Muscle of leg (tissue), 11 donors: ENCODE measurements around the gene TMEM108. TPM values are rescaled to one million over a fixed set of nuclear protein-coding genes. Genes with fewer than 3 reads are reported as not detected.

Source experiments
- DNase-seq: peaks from one replicate; pipeline ENCODE4 v3.0.0; 2013
- H3K27ac ChIP-seq: one replicate; pipeline ENCODE4 v1.5.1; 2013; ENCODE audit warnings: mild to moderate bottlenecking, low read length, control low read depth
- H3K27me3 ChIP-seq: one replicate; pipeline ENCODE4 v1.6.1; 2013; ENCODE audit warnings: low read length; ENCODE audit not compliant: control insufficient read depth, insufficient read depth
- H3K36me3 ChIP-seq: one replicate; pipeline ENCODE4 v1.6.1; 2013; ENCODE audit warnings: low read length; ENCODE audit not compliant: control insufficient read depth, insufficient read depth
- H3K4me1 ChIP-seq: one replicate; pipeline ENCODE4 v1.6.1; 2013; ENCODE audit warnings: low read length; ENCODE audit not compliant: control insufficient read depth, insufficient read depth
- H3K4me3 ChIP-seq: one replicate; pipeline ENCODE4 v1.5.1; 2013; ENCODE audit warnings: low read length, control low read depth
- H3K9me3 ChIP-seq: replicated peaks from 2 replicates; pipeline ENCODE4 v1.6.1; 2013; ENCODE audit warnings: low read depth, low read length; ENCODE audit not compliant: control insufficient read depth
- WGBS: methylation state at CpG from one replicate; pipeline ENCODE4 v1.1.5; 2013; ENCODE audit warnings: missing lambda C conversion rate; ENCODE audit not compliant: insufficient coverage; 5-methylcytosine and 5-hydroxymethylcytosine counted together
- polyA plus RNA-seq, 8 donors: library from polyadenylated mRNA; unstranded; fragments of 120-200 nt; gene quantifications; one replicate each; pipeline versions ENCODE4 v1.2.1 to v1.2.3, GENCODE V29; 2013; ENCODE audit warnings: inconsistent platforms in 1 of 8, low replicate concordance in 1 of 8; ENCODE audit not compliant: insufficient read length in 8 of 8, insufficient read depth in 1 of 8
- total RNA-seq: library from RNA; stranded (reverse); fragments of 120-200 nt; gene quantifications from one replicate; pipeline ENCODE4 v1.2.4, GENCODE V29; 2013

Gene TMEM108
- total and polyA plus RNA-seq, 9 donors, result 6.3 to 27.3 (median 17.4) TPM

DNA sequence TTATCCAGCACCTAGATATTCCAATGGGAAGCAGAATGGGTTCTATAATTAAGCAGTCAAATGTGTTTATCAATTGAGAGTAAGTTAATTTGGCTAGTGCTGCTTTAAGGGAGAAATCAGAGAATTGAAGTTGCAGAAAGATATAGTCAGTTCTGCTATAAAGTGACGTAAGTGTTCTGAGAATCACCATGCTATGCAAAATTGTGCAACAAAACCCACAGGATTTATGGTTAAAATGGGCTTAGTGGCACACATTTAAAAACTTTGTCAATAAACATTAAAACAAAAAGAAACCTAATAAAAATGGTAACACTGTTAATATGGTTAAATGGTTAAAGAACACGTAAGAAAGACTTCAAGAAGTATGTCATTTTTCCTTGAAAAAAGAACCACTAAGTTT is 74.5 kb downstream of the TMEM108 start:
- H3K27ac ChIP-seq, result no peak overlapping the region
- WGBS, result no CpG with 5 or more reads among the region's 2 CpGs
- H3K27me3 ChIP-seq, result no peaks in the 10 kb centered on the region
- H3K9me3 ChIP-seq, result no peaks in the 10 kb centered on the region
- no peak overlapping the region for H3K4me3 ChIP-seq
- H3K36me3 ChIP-seq, result no peaks in the 10 kb centered on the region
- no peaks in the 10 kb centered on the region for H3K4me1 ChIP-seq
- DNase-seq, result no peak

DNA sequence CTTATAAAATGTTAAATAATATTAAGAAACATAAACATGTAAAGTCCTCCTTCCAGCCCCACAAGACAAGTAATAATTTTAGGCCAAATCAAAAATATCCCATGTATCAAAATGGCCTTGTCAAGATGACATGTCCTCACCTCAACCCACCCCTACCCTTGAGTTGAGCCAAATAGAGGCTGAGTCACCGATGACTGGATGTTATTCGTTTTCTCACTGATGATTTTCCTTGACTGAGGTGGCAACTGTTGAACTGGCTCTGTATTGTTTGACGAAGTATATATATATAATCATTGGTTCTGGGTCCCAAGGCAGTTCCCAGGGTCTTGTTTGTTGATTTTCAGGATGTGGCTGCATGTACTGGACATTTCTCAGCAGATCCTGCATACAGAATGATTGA is 75.3 kb downstream of the TMEM108 start:
- WGBS, result no CpG with 5 or more reads among the region's 3 CpGs
- no peak for DNase-seq
- no peaks in the 10 kb centered on the region for H3K27me3 ChIP-seq
- H3K4me3 ChIP-seq, result no peak overlapping the region
- H3K36me3 ChIP-seq, result no peaks in the 10 kb centered on the region
- no peaks in the 10 kb centered on the region for H3K9me3 ChIP-seq
- H3K27ac ChIP-seq, result no peak overlapping the region
- H3K4me1 ChIP-seq, result no peaks in the 10 kb centered on the region

DNA sequence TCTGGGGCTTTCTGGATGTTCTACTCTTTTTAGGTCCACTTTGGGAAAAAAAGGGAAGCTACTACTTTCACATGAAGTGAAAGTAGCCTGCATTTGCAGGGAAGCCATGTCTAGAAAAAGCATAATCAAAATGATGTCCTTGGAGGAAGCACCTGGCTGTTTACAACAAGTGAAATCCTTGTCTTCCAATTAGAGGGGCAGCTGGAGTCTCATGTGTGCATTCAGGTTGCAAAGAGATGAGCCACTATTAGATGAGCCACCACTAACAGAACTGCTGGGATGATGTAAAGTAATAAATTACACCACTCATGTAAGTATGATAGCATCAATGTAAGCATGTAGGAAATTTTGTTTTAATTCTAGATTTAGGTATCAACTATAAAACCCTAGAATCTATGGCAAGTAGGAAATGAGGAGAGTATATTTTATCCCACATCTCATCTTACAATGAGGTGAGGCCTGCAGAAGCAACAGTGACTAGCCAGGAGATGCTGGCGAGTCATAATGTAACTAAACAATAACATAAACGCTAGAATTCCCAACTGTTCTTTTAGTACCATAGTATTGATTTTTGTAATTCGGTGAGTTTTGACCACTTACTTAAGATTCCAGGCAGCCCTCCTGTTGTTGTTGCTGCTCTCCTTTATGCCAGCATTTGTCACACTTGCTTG is 75.9 kb downstream of the TMEM108 start:
- peak; percentile 27 for DNase-seq
- no peak overlapping the region for H3K27ac ChIP-seq
- H3K9me3 ChIP-seq, result no peaks in the 10 kb centered on the region
- H3K27me3 ChIP-seq, result no peaks in the 10 kb centered on the region
- H3K36me3 ChIP-seq, result no peaks in the 10 kb centered on the region
- WGBS, result 80% methylated on average over 1 of the region's 3 CpGs
- no peaks in the 10 kb centered on the region for H3K4me1 ChIP-seq
- no peak overlapping the region for H3K4me3 ChIP-seq

DNA sequence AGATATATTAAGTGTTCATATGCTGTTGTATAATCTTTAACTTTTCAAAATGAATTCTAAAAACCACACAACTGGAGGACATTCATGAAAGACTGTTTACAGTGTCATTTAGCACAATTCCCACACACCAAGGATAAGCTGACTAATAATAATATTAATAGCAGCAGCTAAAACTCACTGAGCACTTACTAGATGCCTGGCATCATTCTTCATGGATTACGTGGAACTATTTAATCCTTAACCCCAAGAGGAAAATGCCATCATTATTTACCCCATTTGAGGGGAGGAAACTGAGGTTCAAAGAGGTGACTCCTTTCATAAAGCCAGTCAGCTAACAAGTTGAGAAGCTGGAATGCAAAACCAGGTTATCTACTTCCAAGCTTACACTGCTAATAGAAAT is 77.0 kb downstream of the TMEM108 start:
- Histone ChIP-seq H3K36me3 (no peaks in the 10 kb centered on the region), H3K27me3 (no peaks in the 10 kb centered on the region), H3K4me1 (no peaks in the 10 kb centered on the region), H3K9me3 (no peaks in the 10 kb centered on the region), H3K27ac (no peak overlapping the region), H3K4me3 (no peak overlapping the region)
- whole genome bisulfite sequencing, result no CpG with 5 or more reads among the region's 1 CpG
- DNase-seq, result no peak

DNA sequence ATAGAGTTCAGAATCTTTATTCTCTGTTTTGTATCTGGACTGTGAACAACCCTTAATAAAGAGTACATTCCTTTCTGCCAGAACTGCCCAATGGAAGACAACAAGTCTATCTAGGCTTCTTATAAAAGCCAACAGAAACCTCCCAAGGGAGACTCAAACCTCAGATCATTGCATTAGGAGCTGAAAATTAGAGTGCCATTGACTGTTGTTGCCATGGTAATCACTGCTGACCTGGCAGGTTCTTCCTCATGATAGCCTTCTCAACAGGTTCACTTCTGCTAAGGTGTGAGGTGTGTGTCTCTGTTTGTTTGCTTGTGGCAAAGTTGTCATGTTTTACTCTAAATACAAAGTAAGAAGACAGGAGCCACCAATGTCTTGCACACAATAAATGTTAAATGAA is 79.2 kb downstream of the TMEM108 start:
- H3K9me3 ChIP-seq, result no peaks in the 10 kb centered on the region
- no peaks in the 10 kb centered on the region for H3K4me1 ChIP-seq
- H3K36me3 ChIP-seq, result no peaks in the 10 kb centered on the region
- H3K27me3 ChIP-seq, result no peaks in the 10 kb centered on the region
- H3K4me3 ChIP-seq, result no peak overlapping the region
- H3K27ac ChIP-seq, result no peak overlapping the region
- DNase-seq, result no peak

DNA sequence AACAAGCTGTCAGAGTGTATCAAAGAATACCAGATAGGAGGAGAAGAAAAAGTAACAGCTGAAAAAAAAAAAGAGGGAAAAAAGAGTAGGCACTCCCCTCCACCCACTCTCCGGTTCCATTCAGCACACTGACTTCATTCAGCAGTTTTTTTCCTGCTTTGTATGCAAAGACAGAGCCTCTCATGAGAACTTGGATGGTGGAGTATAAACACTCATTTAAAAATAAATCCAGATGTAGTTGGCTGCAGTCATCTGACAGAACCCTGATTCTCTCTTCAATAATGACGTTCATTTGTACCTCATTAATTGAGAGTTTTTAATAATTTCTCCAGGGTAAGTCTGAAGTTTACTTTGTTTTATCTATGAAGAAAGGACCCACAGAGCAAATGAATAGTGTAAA is 81.0 kb downstream of the TMEM108 start:
- no peaks in the 10 kb centered on the region for H3K36me3 ChIP-seq
- H3K27ac ChIP-seq, result no peak overlapping the region
- H3K4me3 ChIP-seq, result no peak overlapping the region
- H3K4me1 ChIP-seq, result no peaks in the 10 kb centered on the region
- H3K9me3 ChIP-seq, result no peaks in the 10 kb centered on the region
- peak; percentile 73 for DNase-seq
- H3K27me3 ChIP-seq, result no peaks in the 10 kb centered on the region
- WGBS, result no CpG with 5 or more reads among the region's 2 CpGs

DNA sequence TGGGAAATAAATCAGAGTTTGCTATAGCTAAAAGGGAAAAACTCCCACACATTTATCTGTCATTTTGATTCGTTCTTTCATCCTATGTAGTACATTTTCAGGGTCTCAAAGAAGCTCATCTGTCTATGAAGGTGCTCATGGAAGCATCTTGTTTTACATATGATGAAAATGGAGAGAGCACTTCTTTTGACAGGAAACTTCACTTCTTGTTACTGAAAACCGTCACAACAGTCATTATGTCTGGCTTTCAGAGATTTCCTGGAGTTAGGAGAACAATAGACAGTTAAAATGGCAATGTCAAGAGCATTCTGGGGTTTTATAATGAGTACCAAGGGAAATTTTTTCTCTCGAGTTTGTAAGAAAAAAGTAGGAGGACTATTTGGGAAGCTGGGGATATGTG is 83.3 kb downstream of the TMEM108 start:
- no peaks in the 10 kb centered on the region for H3K4me1 ChIP-seq
- no peaks in the 10 kb centered on the region for H3K9me3 ChIP-seq
- DNase-seq, result no peak
- no peak overlapping the region for H3K4me3 ChIP-seq
- H3K36me3 ChIP-seq, result no peaks in the 10 kb centered on the region
- no peak overlapping the region for H3K27ac ChIP-seq
- H3K27me3 ChIP-seq, result peaks cover 2% of the 10 kb centered on the region
- WGBS, result 20% methylated on average over 1 of the region's 3 CpGs

DNA sequence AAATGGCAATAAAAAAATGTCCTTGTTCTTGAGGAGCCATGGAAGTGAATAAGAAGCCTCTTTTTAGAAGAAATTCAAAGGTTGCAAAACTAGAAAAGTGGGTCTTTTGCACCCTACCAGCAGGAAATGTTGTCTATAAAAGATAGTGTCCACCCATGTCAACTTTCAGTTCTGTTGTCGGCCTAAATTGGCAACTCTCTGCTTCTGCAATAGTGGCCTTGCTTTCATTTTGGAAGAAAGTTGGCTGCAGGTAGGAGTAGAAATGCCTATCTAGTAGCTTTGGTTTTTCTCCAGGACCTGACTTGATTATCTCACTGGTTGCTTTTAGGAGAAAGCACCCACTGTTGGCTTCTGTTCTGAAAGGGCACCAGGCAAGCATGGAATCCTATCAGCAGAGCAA is 85.4 kb downstream of the TMEM108 start:
- Histone ChIP-seq H3K36me3 (no peaks in the 10 kb centered on the region), H3K27me3 (peaks cover 2% of the 10 kb centered on the region), H3K4me3 (no peak overlapping the region), H3K27ac (no peak overlapping the region), H3K9me3 (no peaks in the 10 kb centered on the region), H3K4me1 (no peaks in the 10 kb centered on the region)
- no peak for DNase-seq
- WGBS, result no CpG with 5 or more reads among the region's 1 CpG

DNA sequence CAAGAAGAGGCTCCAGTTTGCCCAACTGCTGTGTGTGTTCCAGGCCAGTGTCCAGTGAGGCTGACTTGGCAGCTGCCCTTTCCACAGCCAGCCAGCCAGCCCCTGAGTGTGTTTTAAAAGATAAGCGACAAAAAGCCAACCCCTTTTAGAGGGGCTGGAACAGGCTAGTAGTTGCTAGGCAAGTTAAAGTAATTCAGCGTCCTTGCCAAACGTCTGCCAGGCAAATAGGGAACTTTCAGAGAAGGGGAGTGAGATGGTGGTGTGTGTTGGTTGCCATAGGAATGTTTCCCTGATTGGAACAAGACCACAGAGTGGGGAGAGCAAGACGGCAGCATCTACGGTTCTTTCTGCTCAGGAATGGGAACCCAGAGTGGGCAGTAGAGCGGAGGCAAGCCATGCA is 86.3 kb downstream of the TMEM108 start:
- Histone ChIP-seq H3K27ac (no peak overlapping the region), H3K27me3 (peaks cover 2% of the 10 kb centered on the region), H3K4me1 (no peaks in the 10 kb centered on the region), H3K36me3 (no peaks in the 10 kb centered on the region), H3K4me3 (no peak overlapping the region), H3K9me3 (no peaks in the 10 kb centered on the region)
- DNase-seq, result peak; percentile 38
- WGBS, result 52% methylated on average over 6 of the region's 6 CpGs

DNA sequence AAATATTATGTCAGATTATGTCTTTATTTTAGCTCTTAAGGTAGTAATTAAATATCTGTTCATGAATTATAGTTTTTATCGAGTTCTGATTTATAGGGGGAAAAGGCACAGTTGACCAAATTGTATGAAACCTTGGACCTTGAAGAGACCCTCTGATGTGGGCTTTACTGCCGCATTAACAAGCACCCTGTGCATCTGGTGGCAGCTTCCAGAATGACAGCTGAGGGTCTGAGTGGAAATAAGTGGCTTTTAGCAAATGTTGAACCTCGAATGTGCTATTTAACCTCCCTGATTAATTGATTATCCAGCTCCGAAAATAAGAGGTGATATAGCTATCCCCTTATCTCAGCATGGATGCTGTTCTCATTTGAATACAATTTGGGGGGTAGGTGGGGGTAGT is 87.0 kb downstream of the TMEM108 start:
- Histone ChIP-seq H3K27ac (no peak overlapping the region), H3K4me3 (no peak overlapping the region), H3K4me1 (no peaks in the 10 kb centered on the region), H3K36me3 (no peaks in the 10 kb centered on the region), H3K9me3 (no peaks in the 10 kb centered on the region), H3K27me3 (peaks cover 2% of the 10 kb centered on the region)
- no peak for DNase-seq
- WGBS, result 80% methylated on average over 1 of the region's 4 CpGs

DNA sequence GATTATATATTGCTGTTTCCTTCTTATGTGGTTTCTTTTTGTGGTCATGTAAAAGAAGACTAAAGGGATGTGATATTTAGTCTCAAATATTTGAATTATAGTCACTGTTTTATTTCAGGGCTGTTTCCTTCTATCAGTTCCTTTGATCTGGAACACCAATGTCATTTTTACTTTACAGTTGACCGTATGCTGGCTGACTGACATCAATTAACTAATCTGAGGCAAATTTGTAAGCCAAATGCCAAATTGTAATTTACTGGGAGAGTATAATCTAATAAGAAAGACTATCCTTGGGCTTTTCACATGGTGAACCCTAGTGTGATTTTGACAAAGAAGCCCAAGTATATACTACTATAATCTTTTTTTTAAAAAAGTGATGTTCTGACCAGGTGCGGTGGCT is 87.6 kb downstream of the TMEM108 start:
- H3K36me3 ChIP-seq, result no peaks in the 10 kb centered on the region
- H3K27ac ChIP-seq, result no peak overlapping the region
- no peak for DNase-seq
- no peaks in the 10 kb centered on the region for H3K9me3 ChIP-seq
- no peaks in the 10 kb centered on the region for H3K4me1 ChIP-seq
- H3K4me3 ChIP-seq, result no peak overlapping the region
- H3K27me3 ChIP-seq, result peaks cover 2% of the 10 kb centered on the region
- WGBS, result no CpG with 5 or more reads among the region's 2 CpGs
